K562 (cell line): ENCODE measurements around the gene BCL2A1. TPM values are rescaled to one million over a fixed set of nuclear protein-coding genes. Genes with fewer than 3 reads are reported as not detected.

Experiments used
- BRD9 ChIP-seq: fragments of 450-650 bp; IDR thresholded peaks from 2 replicates; pipeline ENCODE4 v1.6.1; 2018; ENCODE audit warnings: low read depth; ENCODE audit not compliant: partially characterized antibody
- CREM ChIP-seq: IDR thresholded peaks from 2 replicates; pipeline ENCODE4 v1.6.1; 2014; ENCODE audit warnings: antibody characterized with exemption, low read depth
- GMEB1 ChIP-seq: fragments of 250-450 bp; sonication (Bioruptor Pico); IDR thresholded peaks from 2 replicates; pipeline ENCODE4 v1.4.0; 2020; ENCODE audit warnings: mild to moderate bottlenecking
- KLF16 ChIP-seq: IDR thresholded peaks from 2 replicates; pipeline ENCODE4 v1.6.1; 2016; ENCODE audit warnings: antibody characterized with exemption
- POLR2AphosphoS5 ChIP-seq: IDR thresholded peaks from 2 replicates; pipeline ENCODE4 v1.6.1; 2011; ENCODE audit warnings: mild to moderate bottlenecking, low read depth, low read length, moderate library complexity; ENCODE audit not compliant: control insufficient read depth, insufficient read depth
- POLR2G ChIP-seq: fragments of 200-400 bp; formaldehyde crosslinking; IDR thresholded peaks from 2 replicates; pipeline ENCODE4 v1.6.1; 2017; ENCODE audit warnings: low read depth, mild to moderate bottlenecking, antibody characterized with exemption, low read length, moderate library complexity
- RBBP5 ChIP-seq: fragments of 200-600 bp; sonication (generic); IDR thresholded peaks from 2 replicates; pipeline ENCODE4 v1.6.1; 2012; ENCODE audit warnings: borderline replicate concordance, mild to moderate bottlenecking, low read length, control low read depth, inconsistent platforms; ENCODE audit not compliant: insufficient read depth, poor library complexity, severe bottlenecking
- SMARCA5 ChIP-seq: fragments of 450-650 bp; IDR thresholded peaks from 2 replicates; pipeline ENCODE4 v1.6.1; 2016
- SMARCC2 ChIP-seq: fragments of 450-650 bp; IDR thresholded peaks from 2 replicates; pipeline ENCODE4 v1.6.1; 2017; ENCODE audit warnings: antibody characterized with exemption, moderate library complexity, mild to moderate bottlenecking, low read depth
- ZFX ChIP-seq: sonication (generic); formaldehyde crosslinking; IDR thresholded peaks from 2 replicates; pipeline ENCODE4 v1.8.0; 2022; ENCODE audit warnings: mild to moderate bottlenecking, missing genetic modification reagents, moderate library complexity
- ZNF184 ChIP-seq: sonication (generic); formaldehyde crosslinking; IDR thresholded peaks from 2 replicates; pipeline ENCODE4 v1.5.0; 2020; ENCODE audit warnings: missing genetic modification reagents
- ZNF224 ChIP-seq: sonication (generic); formaldehyde crosslinking; IDR thresholded peaks from 2 replicates; pipeline ENCODE4 v1.8.0; 2022; ENCODE audit warnings: mild to moderate bottlenecking, missing genetic modification reagents
- polyA plus RNA-seq, 8 experiments: library from polyadenylated mRNA; depleted of rRNA in 4 of 8; stranded (reverse) in 5 of 8; unstranded in 3 of 8; fragments of >200 nt; fragmentation: Nextera tagmentation in 2 of 8; fragmentation: Illumina TruSeq in 1 of 8; extraction: Ambion mirVana in 2 of 8; extraction: Trizol in 1 of 8; gene quantifications; 2 replicates each; pipeline versions ENCODE4 v1.2.1 to v1.2.3, GENCODE V29; 2011 to 2014; ENCODE audit warnings: inconsistent platforms in 1 of 8, missing spikeins in 1 of 8
- total RNA-seq, 7 experiments: library from RNA; depleted of rRNA in 6 of 7; stranded (reverse); fragments of >200 nt in 6 of 7; fragmentation: Illumina TruSeq in 2 of 7; extraction: Trizol in 2 of 7; gene quantifications; 2 replicates each; pipeline versions ENCODE4 v1.2.1 to v1.2.3, GENCODE V29; 2011 to 2021; ENCODE audit warnings: low replicate concordance in 1 of 7
- TF ChIP-seq, protein P1 (sequence below), 2 experiments: fragments of 450-650 bp; formaldehyde crosslinking in 1 of 2; IDR thresholded peaks; 2 replicates each; pipeline versions ENCODE4 v1.4.0 to v1.6.1; 2014 to 2020; ENCODE audit warnings: mild to moderate bottlenecking in 2 of 2, borderline replicate concordance in 1 of 2, low read depth in 1 of 2
- TF ChIP-seq, protein P2 (sequence below), 3 experiments: fragments of 200-800 bp in 1 of 3; fragments of 250-450 bp in 1 of 3; fragments of 450-650 bp in 1 of 3; sonication (Bioruptor Pico) in 1 of 3; sonication (Bioruptor generic) in 1 of 3; formaldehyde crosslinking in 1 of 3; IDR thresholded peaks; 2 replicates each; pipeline versions ENCODE4 v1.6.1 to v1.8.0; 2016 to 2022; ENCODE audit warnings: mild to moderate bottlenecking in 2 of 3, missing genetic modification characterization in 2 of 3, missing compliant biosample characterization in 1 of 3, moderate library complexity in 1 of 3

Gene BCL2A1
- total and polyA plus RNA-seq, 9 of the 15 experiments (the other 6 are each of a cell fraction or from before 2014, with no cell fraction given) = 0.11 to 1.2 (median 0.25) TPM; not detected in 4

DNA sequence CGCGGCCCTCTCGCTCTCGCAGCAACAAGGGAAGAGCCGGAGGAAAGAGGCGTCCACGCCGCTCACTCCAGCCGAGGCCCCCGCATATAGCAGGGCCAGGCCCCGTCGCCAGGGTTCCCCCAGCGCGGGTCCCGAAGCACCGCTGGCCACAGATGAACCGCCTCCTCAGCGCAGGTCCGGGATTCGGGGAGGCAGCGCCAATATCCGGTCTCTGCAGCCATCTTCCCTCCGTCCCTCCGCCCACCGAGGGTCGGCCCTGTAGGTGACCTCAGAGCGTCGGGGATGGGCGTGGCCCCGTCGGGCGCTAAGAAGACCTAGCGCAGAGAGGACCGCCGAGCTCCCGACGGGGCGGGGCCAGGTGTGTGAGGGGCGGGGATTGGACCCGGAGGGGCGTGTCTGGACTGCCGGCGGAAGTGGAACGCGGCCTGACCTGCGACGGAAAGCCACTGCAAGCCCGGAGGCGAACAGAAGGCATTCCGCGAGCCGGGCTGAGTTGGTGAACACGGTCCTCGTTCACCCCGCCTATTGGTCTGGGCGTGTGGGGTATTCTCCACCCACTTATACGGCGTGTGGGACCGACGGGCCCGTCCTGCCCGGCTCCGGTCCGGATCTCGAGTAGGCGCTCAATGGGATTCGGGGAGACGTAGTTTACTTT lies 47.4 kb downstream of the BCL2A1 start (continued):
- TF ChIP-seq, protein P1, sequence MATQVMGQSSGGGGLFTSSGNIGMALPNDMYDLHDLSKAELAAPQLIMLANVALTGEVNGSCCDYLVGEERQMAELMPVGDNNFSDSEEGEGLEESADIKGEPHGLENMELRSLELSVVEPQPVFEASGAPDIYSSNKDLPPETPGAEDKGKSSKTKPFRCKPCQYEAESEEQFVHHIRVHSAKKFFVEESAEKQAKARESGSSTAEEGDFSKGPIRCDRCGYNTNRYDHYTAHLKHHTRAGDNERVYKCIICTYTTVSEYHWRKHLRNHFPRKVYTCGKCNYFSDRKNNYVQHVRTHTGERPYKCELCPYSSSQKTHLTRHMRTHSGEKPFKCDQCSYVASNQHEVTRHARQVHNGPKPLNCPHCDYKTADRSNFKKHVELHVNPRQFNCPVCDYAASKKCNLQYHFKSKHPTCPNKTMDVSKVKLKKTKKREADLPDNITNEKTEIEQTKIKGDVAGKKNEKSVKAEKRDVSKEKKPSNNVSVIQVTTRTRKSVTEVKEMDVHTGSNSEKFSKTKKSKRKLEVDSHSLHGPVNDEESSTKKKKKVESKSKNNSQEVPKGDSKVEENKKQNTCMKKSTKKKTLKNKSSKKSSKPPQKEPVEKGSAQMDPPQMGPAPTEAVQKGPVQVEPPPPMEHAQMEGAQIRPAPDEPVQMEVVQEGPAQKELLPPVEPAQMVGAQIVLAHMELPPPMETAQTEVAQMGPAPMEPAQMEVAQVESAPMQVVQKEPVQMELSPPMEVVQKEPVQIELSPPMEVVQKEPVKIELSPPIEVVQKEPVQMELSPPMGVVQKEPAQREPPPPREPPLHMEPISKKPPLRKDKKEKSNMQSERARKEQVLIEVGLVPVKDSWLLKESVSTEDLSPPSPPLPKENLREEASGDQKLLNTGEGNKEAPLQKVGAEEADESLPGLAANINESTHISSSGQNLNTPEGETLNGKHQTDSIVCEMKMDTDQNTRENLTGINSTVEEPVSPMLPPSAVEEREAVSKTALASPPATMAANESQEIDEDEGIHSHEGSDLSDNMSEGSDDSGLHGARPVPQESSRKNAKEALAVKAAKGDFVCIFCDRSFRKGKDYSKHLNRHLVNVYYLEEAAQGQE (IDR thresholded peaks at IDR 0.05; ENCODE audit: borderline replicate concordance) = no peak
- TF ChIP-seq, protein P1 (CRISPR knock-in tag; IDR thresholded peaks at IDR 0.05; ENCODE audit: low read depth) = no peak
- TF ChIP-seq RBBP5 (peak; percentile 67), ZNF184 (CRISPR knock-in tag) (no peak), KLF16 (no peak), POLR2G (peak; percentile 93), SMARCC2 (no peak), CREM (peak; percentile 93), SMARCA5 (no peak), POLR2AphosphoS5 (peak; percentile 78), BRD9 (no peak), GMEB1 (peak; percentile 64; the same call in 1 of the 2 replicates), ZFX (CRISPR knock-in tag) (peak; percentile 95), ZNF224 (no peak)
- TF ChIP-seq, protein P2, sequence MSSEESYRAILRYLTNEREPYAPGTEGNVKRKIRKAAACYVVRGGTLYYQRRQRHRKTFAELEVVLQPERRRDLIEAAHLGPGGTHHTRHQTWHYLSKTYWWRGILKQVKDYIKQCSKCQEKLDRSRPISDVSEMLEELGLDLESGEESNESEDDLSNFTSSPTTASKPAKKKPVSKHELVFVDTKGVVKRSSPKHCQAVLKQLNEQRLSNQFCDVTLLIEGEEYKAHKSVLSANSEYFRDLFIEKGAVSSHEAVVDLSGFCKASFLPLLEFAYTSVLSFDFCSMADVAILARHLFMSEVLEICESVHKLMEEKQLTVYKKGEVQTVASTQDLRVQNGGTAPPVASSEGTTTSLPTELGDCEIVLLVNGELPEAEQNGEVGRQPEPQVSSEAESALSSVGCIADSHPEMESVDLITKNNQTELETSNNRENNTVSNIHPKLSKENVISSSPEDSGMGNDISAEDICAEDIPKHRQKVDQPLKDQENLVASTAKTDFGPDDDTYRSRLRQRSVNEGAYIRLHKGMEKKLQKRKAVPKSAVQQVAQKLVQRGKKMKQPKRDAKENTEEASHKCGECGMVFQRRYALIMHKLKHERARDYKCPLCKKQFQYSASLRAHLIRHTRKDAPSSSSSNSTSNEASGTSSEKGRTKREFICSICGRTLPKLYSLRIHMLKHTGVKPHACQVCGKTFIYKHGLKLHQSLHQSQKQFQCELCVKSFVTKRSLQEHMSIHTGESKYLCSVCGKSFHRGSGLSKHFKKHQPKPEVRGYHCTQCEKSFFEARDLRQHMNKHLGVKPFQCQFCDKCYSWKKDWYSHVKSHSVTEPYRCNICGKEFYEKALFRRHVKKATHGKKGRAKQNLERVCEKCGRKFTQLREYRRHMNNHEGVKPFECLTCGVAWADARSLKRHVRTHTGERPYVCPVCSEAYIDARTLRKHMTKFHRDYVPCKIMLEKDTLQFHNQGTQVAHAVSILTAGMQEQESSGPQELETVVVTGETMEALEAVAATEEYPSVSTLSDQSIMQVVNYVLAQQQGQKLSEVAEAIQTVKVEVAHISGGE (CRISPR knock-in tag; IDR thresholded peaks at IDR 0.05) = peak in 1 of 3 experiments; percentile 86; a peak in 2 of 6 replicates
